GM23248 (cell line): ENCODE data around the gene CHTF18. TPM values are rescaled to one million over a fixed set of nuclear protein-coding genes. Genes with fewer than 3 reads are reported as not detected.

Experiments used
- DNase-seq: peaks from one replicate; pipeline ENCODE4 v3.0.0-alpha.2; 2015
- H2AFZ ChIP-seq: fragments of 200-600 bp; sonication (generic); 2 replicates; pipeline ENCODE4 v1.6.1; 2016; ENCODE audit warnings: antibody characterized with exemption
- H3F3A ChIP-seq: fragments of 200-600 bp; sonication (generic); 2 replicates; pipeline ENCODE4 v1.6.1; 2016; ENCODE audit warnings: mild to moderate bottlenecking, antibody characterized with exemption, mixed run types; ENCODE audit not compliant: insufficient read depth
- H3K27ac ChIP-seq: fragments of 200-600 bp; sonication (generic); 2 replicates; pipeline ENCODE4 v1.5.1; 2016; ENCODE audit warnings: mild to moderate bottlenecking
- H3K27me3 ChIP-seq: fragments of 200-600 bp; sonication (generic); replicated peaks from 2 replicates; pipeline ENCODE4 v1.6.1; 2016; ENCODE audit warnings: mild to moderate bottlenecking; ENCODE audit not compliant: insufficient read depth
- H3K36me3 ChIP-seq: fragments of 200-600 bp; sonication (generic); 2 replicates; pipeline ENCODE4 v1.6.1; 2016; ENCODE audit warnings: low read depth, mild to moderate bottlenecking
- H3K4me1 ChIP-seq: fragments of 200-600 bp; sonication (generic); 2 replicates; pipeline ENCODE4 v1.6.1; 2016; ENCODE audit warnings: mild to moderate bottlenecking; ENCODE audit not compliant: insufficient read depth
- H3K4me2 ChIP-seq: fragments of 200-600 bp; sonication (generic); one replicate; pipeline ENCODE4 v1.6.1; 2016; ENCODE audit warnings: mild to moderate bottlenecking; ENCODE audit not compliant: unreplicated experiment
- H3K4me3 ChIP-seq: fragments of 200-600 bp; sonication (generic); 2 replicates; pipeline ENCODE4 v1.5.1; 2016; ENCODE audit warnings: mild to moderate bottlenecking
- H3K79me2 ChIP-seq: fragments of 200-600 bp; sonication (generic); 2 replicates; pipeline ENCODE4 v1.6.1; 2016; ENCODE audit warnings: mild to moderate bottlenecking; ENCODE audit not compliant: insufficient read depth
- H3K9ac ChIP-seq: fragments of 200-600 bp; sonication (generic); 2 replicates; pipeline ENCODE4 v1.6.1; 2016; ENCODE audit warnings: mild to moderate bottlenecking
- H3K9me2 ChIP-seq: fragments of 200-600 bp; sonication (generic); 2 replicates; pipeline ENCODE4 v1.6.1; 2016; ENCODE audit warnings: mixed run types, mild to moderate bottlenecking, moderate library complexity; ENCODE audit not compliant: insufficient read depth
- H3K9me3 ChIP-seq: fragments of 200-600 bp; sonication (generic); one replicate; pipeline ENCODE4 v1.6.1; 2017; ENCODE audit warnings: low read depth
- H4K20me1 ChIP-seq: fragments of 200-600 bp; sonication (generic); 2 replicates; pipeline ENCODE4 v1.6.0; 2016; ENCODE audit not compliant: insufficient read depth
- EZH2 ChIP-seq: fragments of 200-600 bp; sonication (generic); IDR thresholded peaks from 2 replicates; pipeline ENCODE4 v1.6.1; 2018; ENCODE audit warnings: antibody characterized with exemption, mild to moderate bottlenecking; ENCODE audit not compliant: insufficient read depth, poor library complexity, severe bottlenecking
- EZH2phosphoT487 ChIP-seq: fragments of 200-600 bp; sonication (generic); IDR thresholded peaks from 2 replicates; pipeline ENCODE4 v1.6.1; 2018; ENCODE audit warnings: antibody characterized with exemption, moderate library complexity, mild to moderate bottlenecking, low read depth; ENCODE audit not compliant: insufficient read depth
- WGBS, 2 experiments: methylation state at CpG; one replicate each; pipeline ENCODE4 v1.1.6; 2015 to 2017; ENCODE audit warnings: low lambda C conversion rate in 2 of 2, low coverage in 1 of 2; ENCODE audit errors: missing lambda C conversion rate in 2 of 2; 5-methylcytosine and 5-hydroxymethylcytosine counted together
- in situ Hi-C: fragments of 300-500 bp; cut with MboI; formaldehyde crosslinking; loops from 2 replicates; pipeline ENCODE4 v1.15.0; 2020
- polyA plus RNA-seq: library from polyadenylated mRNA; unstranded; fragments of >200 nt; fragmentation: Nextera tagmentation; extraction: Ambion mirVana; gene quantifications from 2 replicates; pipeline ENCODE4 v1.2.1, GENCODE V29; 2016
- total RNA-seq: library from RNA; depleted of rRNA; stranded (reverse); fragments of >200 nt; shearing (Covaris generic); gene quantifications from 2 replicates; pipeline ENCODE4 v1.2.3, GENCODE V29; 2014

CHTF18 gene
- total and polyA plus RNA-seq, 2 experiments from 2014 or later = 8.8 to 13.1 TPM

DNA sequence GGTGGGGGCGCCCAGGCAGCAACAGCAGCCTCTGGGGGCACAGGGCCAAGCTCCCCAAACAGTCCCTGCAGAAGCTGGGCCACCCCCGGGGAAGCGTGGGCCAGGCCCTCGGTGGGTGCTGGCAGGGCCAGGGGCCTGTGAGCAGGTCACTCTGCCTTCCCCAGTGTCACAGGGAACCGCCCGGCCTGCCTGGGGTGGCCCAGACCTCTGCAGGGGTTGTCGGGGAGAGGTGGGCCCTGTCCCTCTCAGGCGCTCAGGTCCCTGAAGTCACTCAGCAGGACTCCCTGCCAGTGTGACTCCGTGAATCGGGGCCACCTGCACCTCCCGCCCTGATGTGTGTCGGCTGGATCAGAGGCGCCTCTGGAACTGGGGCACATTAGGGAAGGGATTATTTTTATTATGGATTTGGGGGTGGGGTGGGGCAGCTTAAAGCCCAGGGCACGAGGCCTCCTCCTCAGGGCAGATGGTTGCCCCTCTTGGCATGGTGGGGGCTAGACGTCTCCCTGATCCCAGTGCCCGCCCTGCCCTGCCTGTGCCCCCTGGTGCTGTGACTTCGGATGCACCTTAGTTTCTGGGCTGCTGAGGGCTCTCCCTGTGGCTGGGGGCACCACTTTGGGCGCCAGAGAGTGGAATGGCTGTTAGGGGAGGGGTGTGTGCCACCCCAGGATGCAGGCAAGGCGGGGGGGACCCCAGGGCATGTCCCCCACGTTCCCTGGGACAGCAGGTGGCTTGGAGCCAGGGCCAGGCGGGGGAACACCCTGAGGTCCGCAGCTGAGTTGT is 13.4 kb downstream of the CHTF18 start:
- Histone ChIP-seq H3K79me2 (peaks cover 7% of the 10 kb centered on the region; the same call in 1 of the 2 replicates), H3K4me1 (no peaks in the 10 kb centered on the region), H4K20me1 (no peaks in the 10 kb centered on the region), H3F3A (no peaks in the 10 kb centered on the region), H3K4me3 (no peak overlapping the region), H2AFZ (no peak overlapping the region), H3K9ac (no peak overlapping the region), H3K27ac (no peak overlapping the region), H3K27me3 (peaks cover 11% of the 10 kb centered on the region), H3K9me2 (no peaks in the 10 kb centered on the region), H3K9me3 (no peaks in the 10 kb centered on the region), H3K4me2 (no peak overlapping the region), H3K36me3 (no peaks in the 10 kb centered on the region)
- in situ Hi-C loops = loop anchor here (25.0 kb wide), 1 partner anchor 261 kb away; the partner anchor contains the start of gene SSTR5
- 46 to 57% methylated on average over 19 to 21 of the region's 22 CpGs for WGBS, 2 experiments
- no peak for DNase-seq
- TF ChIP-seq EZH2 (no peak), EZH2phosphoT487 (no peak)

- Histone ChIP-seq H3K4me3 (no peak overlapping the region), H4K20me1 (no peaks in the 10 kb centered on the region), H3K36me3 (no peaks in the 10 kb centered on the region), H3K9ac (no peak overlapping the region), H3K27ac (no peak overlapping the region), H3F3A (no peaks in the 10 kb centered on the region), H3K27me3 (peaks cover 11% of the 10 kb centered on the region), H3K4me2 (no peak overlapping the region), H3K79me2 (peaks cover 12% of the 10 kb centered on the region; the same call in 1 of the 2 replicates), H3K9me2 (no peaks in the 10 kb centered on the region), H3K4me1 (no peaks in the 10 kb centered on the region), H2AFZ (no peak overlapping the region), H3K9me3 (no peaks in the 10 kb centered on the region)
- TF ChIP-seq EZH2phosphoT487 = no peak
- no peak for TF ChIP-seq EZH2
- in situ Hi-C loops = loop anchor here (25.0 kb wide), 1 partner anchor 260 kb away; the partner anchor contains the start of gene SSTR5
- WGBS, 2 experiments = 70 to 82% methylated on average over 7 of the region's 7 CpGs
- no peak for DNase-seq
Measured at GRCh38 chr16:802461-802860, 14.0 kb downstream of the CHTF18 start.

DNA sequence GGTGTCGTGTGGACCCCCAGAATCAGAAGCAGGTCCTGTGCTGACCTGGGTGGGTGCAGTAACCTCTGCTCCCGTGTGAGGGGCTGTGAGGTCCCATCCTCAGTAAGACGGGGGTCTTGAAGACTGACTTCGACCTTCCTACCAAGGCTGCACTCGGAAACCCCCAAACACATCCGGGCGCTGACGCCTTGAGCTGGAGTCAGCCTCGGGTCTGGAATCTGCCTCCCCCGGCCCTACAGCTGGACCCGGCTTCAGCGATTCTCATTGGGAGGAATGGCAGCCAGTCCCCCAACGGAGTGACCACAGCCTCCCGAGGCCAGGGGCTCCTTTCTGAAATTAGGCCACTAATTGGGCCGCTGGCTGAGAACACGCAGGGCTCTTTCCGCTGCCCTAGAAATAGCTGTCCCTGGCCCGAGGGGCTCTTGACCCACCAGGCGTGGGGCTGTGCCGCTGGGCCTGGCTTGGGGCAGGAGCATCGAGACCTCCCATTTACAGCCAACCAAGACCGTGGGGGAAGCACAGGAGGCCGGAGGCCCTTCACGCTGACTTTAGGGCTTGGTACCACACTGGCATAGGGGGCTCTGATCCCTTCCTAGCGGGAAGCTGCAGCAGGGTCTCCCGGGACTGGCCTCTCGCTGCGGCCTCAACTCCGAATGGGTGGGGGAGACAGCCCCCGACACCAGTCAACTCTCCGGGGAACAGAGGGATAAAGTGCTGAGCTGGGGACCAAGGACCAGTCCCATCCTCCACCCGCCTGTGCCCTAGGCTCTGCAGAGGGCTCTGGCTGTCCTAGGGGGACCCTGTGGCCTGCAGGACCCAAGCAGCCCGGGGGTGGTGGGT is 14.7 kb downstream of the CHTF18 start:
- H3K27me3 ChIP-seq = peaks cover 11% of the 10 kb centered on the region
- H3K4me2 ChIP-seq = no peak overlapping the region
- H2AFZ ChIP-seq = no peak overlapping the region
- in situ Hi-C loops = loop anchor here (25.0 kb wide), 1 partner anchor 259 kb away; the partner anchor contains the start of gene SSTR5
- peaks cover 15% of the 10 kb centered on the region; the same call in 1 of the 2 replicates for H3K79me2 ChIP-seq
- no peaks in the 10 kb centered on the region for H3F3A ChIP-seq
- H3K9me2 ChIP-seq = no peaks in the 10 kb centered on the region
- TF ChIP-seq EZH2phosphoT487 = no peak
- no peak for TF ChIP-seq EZH2
- no peaks in the 10 kb centered on the region for H4K20me1 ChIP-seq
- WGBS, 2 experiments = 81% methylated on average over 33 of the region's 33 CpGs
- H3K9ac ChIP-seq = no peak overlapping the region
- no peak for DNase-seq
- no peak overlapping the region for H3K27ac ChIP-seq
- no peaks in the 10 kb centered on the region for H3K9me3 ChIP-seq
- H3K36me3 ChIP-seq = no peaks in the 10 kb centered on the region
- no peaks in the 10 kb centered on the region for H3K4me1 ChIP-seq
- no peak overlapping the region for H3K4me3 ChIP-seq

DNA sequence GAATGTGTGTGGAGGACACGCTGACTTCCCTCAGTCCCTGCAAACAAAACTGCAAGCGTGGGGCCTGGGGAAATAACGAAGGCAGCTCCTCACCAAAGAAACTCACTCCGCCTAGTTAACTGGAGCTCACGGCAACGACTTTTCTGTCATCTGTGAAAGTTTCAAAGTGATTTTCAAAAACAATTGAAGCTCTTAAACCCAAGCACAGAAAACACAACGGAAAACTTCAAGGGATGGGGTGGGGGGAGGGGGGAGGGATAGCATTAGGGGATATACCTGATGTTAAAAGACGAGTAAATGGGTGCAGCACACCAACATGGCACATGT is 15.3 kb downstream of the CHTF18 start:
- in situ Hi-C loops = loop anchor here (25.0 kb wide), 1 partner anchor 259 kb away; the partner anchor contains the start of gene SSTR5
- Histone ChIP-seq H3K9me3 (no peaks in the 10 kb centered on the region), H3K4me3 (no peak overlapping the region), H3K4me2 (no peak overlapping the region), H3K27me3 (peaks cover 11% of the 10 kb centered on the region), H3F3A (no peaks in the 10 kb centered on the region), H4K20me1 (no peaks in the 10 kb centered on the region), H3K4me1 (0 out of 2 replicates have a peak, but pooled peaks cover 3% of the 10 kb centered on the region), H3K9ac (no peak overlapping the region), H3K9me2 (no peaks in the 10 kb centered on the region), H2AFZ (no peak overlapping the region), H3K36me3 (no peaks in the 10 kb centered on the region), H3K27ac (no peak overlapping the region), H3K79me2 (peaks cover 19% of the 10 kb centered on the region; the same call in 1 of the 2 replicates)
- DNase-seq = no peak
- 41% methylated on average over 8 of the region's 8 CpGs for WGBS, 2 experiments
- no peak for TF ChIP-seq EZH2
- no peak for TF ChIP-seq EZH2phosphoT487
